ENCODE data around the gene FAM227A. TPM values are rescaled to one million over a fixed set of nuclear protein-coding genes. Genes with fewer than 3 reads are reported as not detected.

FAM227A gene
- total RNA-seq (2016; rRNA removed; fragmentation: Illumina TruSeq; extraction: Trizol): 0.53 and 1.5 TPM in 2 replicates
- 0.26 and 0.51 TPM in 2 replicates for total RNA-seq (2016; cell fraction: cytosol; rRNA removed; fragmentation: Illumina TruSeq; extraction: Trizol; ENCODE audit: low read depth)
- 0.21 and 1.3 TPM in 2 replicates for total RNA-seq (2016; cell fraction: insoluble cytoplasmic fraction; rRNA removed; fragmentation: Illumina TruSeq; extraction: Trizol)
- 0.46 and 0.48 TPM in 2 replicates for total RNA-seq (2016; cell fraction: membrane; rRNA removed; fragmentation: Illumina TruSeq; extraction: Trizol)
- 3.8 and 4.2 TPM in 2 replicates for total RNA-seq (2016; cell fraction: nucleus; rRNA removed; fragmentation: Illumina TruSeq; extraction: Trizol)
- polyA plus RNA-seq (2011; rRNA removed): 0.89 and 1.0 TPM in 2 replicates
- 0.09 TPM in 2 replicates for polyA plus RNA-seq (2011; cell fraction: cytosol; rRNA removed)
- polyA plus RNA-seq (2011; cell fraction: nucleus; rRNA removed): 1.9 and 2.6 TPM in 2 replicates
- 0.39 and 0.43 TPM in 2 replicates for polyA plus RNA-seq (2012)
- 0.03 and 0.08 TPM in 2 replicates for polyA plus RNA-seq (2016; cell fraction: cytosol; fragmentation: Illumina TruSeq; extraction: Trizol; ENCODE audit: low read depth)
- polyA plus RNA-seq (2016; cell fraction: insoluble cytoplasmic fraction; fragmentation: Illumina TruSeq; extraction: Trizol; ENCODE audit: low read depth): 0.20 and 0.47 TPM in 2 replicates
- 0.14 and 0.17 TPM in 2 replicates for polyA plus RNA-seq (2016; cell fraction: membrane; fragmentation: Illumina TruSeq; extraction: Trizol; ENCODE audit: low read depth)
- 3.4 and 3.5 TPM in 2 replicates for polyA plus RNA-seq (2016; cell fraction: nucleus; fragmentation: Illumina TruSeq; extraction: Trizol; ENCODE audit: insufficient read depth, low read depth)
- 0.76 and 5.9 TPM in 2 replicates for polyA minus RNA-seq (2011; rRNA and poly(A)+ RNA removed; ENCODE audit: low replicate concordance)
- polyA minus RNA-seq (2011; cell fraction: cytosol; rRNA and poly(A)+ RNA removed): 0.18 and 0.40 TPM in 2 replicates
- polyA minus RNA-seq (2011; cell fraction: nucleus; rRNA and poly(A)+ RNA removed): 3.1 and 3.7 TPM in 2 replicates
- percentile 32 among the genes with signal in this experiment for Bru-seq, nascent RNA
- BruChase-seq, experiment 1, labeled RNA remaining after a 6-hour chase: percentile 32 among the genes with signal in this experiment
- percentile 34 among the genes with signal in this experiment for BruChase-seq, experiment 2, labeled RNA remaining after a 2-hour chase
- long read RNA-seq, experiment 1: 0 reads
- long read RNA-seq, experiment 2: 0 reads

DNA sequence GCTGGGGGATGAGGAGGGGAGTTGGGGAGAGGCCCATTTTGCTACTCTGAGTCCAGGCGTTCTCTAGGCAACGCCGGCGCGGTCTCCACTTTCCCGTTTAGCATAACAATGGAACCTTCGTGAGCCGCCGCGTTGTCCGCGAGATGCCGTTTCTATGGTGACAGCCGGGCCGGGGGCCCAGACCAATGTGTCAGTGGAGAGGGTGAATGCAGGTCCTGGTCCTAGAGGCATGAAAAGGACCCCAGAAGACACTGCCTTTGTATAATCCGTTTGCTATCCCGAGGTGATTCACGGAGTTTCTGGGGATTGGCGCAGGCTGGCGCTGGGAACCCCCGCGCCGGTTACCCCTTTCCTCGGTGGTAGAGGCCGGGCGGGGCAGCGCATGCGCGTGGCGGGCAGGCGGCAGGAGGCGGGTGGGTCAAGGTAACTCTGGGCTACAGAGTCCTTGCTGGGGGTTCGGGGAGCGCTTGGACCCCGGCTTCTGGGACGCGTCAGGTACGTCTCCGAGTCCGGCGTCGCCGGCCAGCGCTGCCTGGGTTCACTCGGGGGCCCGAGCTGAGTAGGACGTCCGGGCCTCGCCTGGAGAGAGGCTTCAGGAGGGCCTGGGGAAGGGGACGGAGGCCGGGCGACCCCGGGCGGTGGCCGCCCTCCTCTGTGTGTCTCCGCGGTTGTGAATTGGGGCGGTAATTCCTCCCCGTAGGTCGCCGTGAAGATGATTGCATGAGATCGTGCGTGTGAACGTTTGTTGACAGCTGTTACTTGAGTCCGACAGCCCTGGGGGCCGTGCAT lies at the start of gene FAM227A, which contains the start of gene CBY1:
Gene FAM227A, minus strand, starts transcription at position 137 of the 789 bp plus-strand sequence. CDS start 6,224 bp downstream, outside the sequence.
Gene CBY1, plus strand, starts transcription at position 383 of the 789 bp plus-strand sequence. CDS start 11,417 bp downstream, outside the sequence.
- Histone ChIP-seq H3K4me3 (replicated peaks in 1 of 3; ENCODE audit: insufficient read depth in 1 of 3, low read depth in 2 of 3, low read length in 3 of 3) (peak within 1 kb of the TSS; percentile 80 to 92 (median 87)), H3K36me3 (replicated peaks in 1 of 2; ENCODE audit: control insufficient read depth in 1 of 2, insufficient read depth in 2 of 2, low read length in 2 of 2) (no peaks in the 10 kb centered on the region), H3K4me2 (ENCODE audit: low read depth, low read length) (peak within 1 kb of the TSS; percentile 90), H3K4me1 (ENCODE audit: insufficient read depth, low read length) (peaks cover 5% of the 10 kb centered on the region; the same call in 1 of the 2 replicates), H4K20me1 (ENCODE audit: insufficient read depth, low read length) (no peaks in the 10 kb centered on the region), H2AFZ (ENCODE audit: low read length) (peak within 1 kb of the TSS; percentile 95), H3K27me3 (ENCODE audit: control insufficient read depth in 1 of 2, insufficient read depth in 2 of 2, low read length in 2 of 2) (no peaks in the 10 kb centered on the region; a peak in 1 of 5 replicates), H3K27ac (ENCODE audit: extremely low read length, insufficient read depth, low read length) (peak within 1 kb of the TSS; percentile 90), H3K79me2 (ENCODE audit: insufficient read depth, low read length) (peaks cover 10% of the 10 kb centered on the region), H3K9me3 (ENCODE audit: low read length) (no peaks in the 10 kb centered on the region), H3K9ac (ENCODE audit: insufficient read depth, low read depth, low read length) (peak within 1 kb of the TSS; percentile 89)
- ATAC-seq (peak; percentile 93), DNase-seq (ENCODE audit: low spot score) (peak; percentile 78), FAIRE-seq (peak; percentile 64)
- ChIA-PET CTCF (ENCODE audit: low intra/inter-chr PET ratio, low total read pairs) (no interaction called here), POLR2A (interaction anchor here (1.2 kb wide), 1 partner anchor 25 kb away, joined by 5 read pairs; the partner anchor contains the start of gene TOMM22)
- BruUV-seq (replicated peaks): TSS peak; percentile 81
- WGBS (ENCODE audit: low lambda C conversion rate): 2% methylated on average over 7 of the region's 66 CpGs
- intact Hi-C loops (cut with micrococcal nuclease; ENCODE audit: unreplicated experiment) (no loop called here), in situ Hi-C loops (cut with HindIII; ENCODE audit: extremely low pct_ligation_motif_present, low pct_unique_long_range_greater_than_20kb) (no loop called here)
- TF ChIP-seq SRSF1 (optimal IDR thresholded peaks at IDR 0.05; ENCODE audit: low read depth, low read length) (no peak), GATAD1 (CRISPR knock-in tag; IDR thresholded peaks at IDR 0.05) (peak; percentile 63; the same call in 1 of the 2 replicates), TFE3 (CRISPR knock-in tag; IDR thresholded peaks at IDR 0.05) (no peak), ZNF724P (CRISPR knock-in tag; IDR thresholded peaks at IDR 0.05; ENCODE audit: borderline replicate concordance) (no peak), SIN3A (IDR thresholded peaks at IDR 0.05; ENCODE audit: borderline replicate concordance, low read depth, low read length) (peak; percentile 81), FIP1L1 (IDR thresholded peaks at IDR 0.05; ENCODE audit: borderline replicate concordance, insufficient read depth, low read depth, low read length) (no peak), HIC2 (CRISPR knock-in tag; IDR thresholded peaks at IDR 0.05; ENCODE audit: low read depth) (no peak), SSRP1 (CRISPR knock-in tag; IDR thresholded peaks at IDR 0.05) (no peak), ZNF180 (CRISPR knock-in tag; IDR thresholded peaks at IDR 0.05; ENCODE audit: borderline replicate concordance, low read depth) (no peak), HDAC1 (CRISPR knock-in tag; IDR thresholded peaks at IDR 0.05) (no peak; the same call in 1 of the 2 replicates), ZNF589 (CRISPR knock-in tag; conservative IDR thresholded peaks at IDR 0.05) (no peak)
- TF ChIP-seq, protein P1, sequence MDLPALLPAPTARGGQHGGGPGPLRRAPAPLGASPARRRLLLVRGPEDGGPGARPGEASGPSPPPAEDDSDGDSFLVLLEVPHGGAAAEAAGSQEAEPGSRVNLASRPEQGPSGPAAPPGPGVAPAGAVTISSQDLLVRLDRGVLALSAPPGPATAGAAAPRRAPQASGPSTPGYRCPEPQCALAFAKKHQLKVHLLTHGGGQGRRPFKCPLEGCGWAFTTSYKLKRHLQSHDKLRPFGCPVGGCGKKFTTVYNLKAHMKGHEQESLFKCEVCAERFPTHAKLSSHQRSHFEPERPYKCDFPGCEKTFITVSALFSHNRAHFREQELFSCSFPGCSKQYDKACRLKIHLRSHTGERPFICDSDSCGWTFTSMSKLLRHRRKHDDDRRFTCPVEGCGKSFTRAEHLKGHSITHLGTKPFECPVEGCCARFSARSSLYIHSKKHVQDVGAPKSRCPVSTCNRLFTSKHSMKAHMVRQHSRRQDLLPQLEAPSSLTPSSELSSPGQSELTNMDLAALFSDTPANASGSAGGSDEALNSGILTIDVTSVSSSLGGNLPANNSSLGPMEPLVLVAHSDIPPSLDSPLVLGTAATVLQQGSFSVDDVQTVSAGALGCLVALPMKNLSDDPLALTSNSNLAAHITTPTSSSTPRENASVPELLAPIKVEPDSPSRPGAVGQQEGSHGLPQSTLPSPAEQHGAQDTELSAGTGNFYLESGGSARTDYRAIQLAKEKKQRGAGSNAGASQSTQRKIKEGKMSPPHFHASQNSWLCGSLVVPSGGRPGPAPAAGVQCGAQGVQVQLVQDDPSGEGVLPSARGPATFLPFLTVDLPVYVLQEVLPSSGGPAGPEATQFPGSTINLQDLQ (CRISPR knock-in tag; IDR thresholded peaks at IDR 0.05): no peak

All from HepG2 (cell line).